Stimulated activated CD4-positive, alpha-beta T cell treated with anti-CD3 and anti-CD28 coated beads, TNF-alpha, amount 100 ng/mL, for 1 hour (primary cell): ENCODE measurements around the gene TEX19.
A peak's percentile ranks its signal among the peaks of the same experiment; 100 is the strongest.
"Not testable (repeated sequence)": the region's sequence is repeated elsewhere in the genome, so short reads cannot be mapped to it uniquely, and the experiment has no call there.

ENCODE experiments used
- DNase-seq, 3 donors: peaks; one replicate each; pipeline ENCODE4 v3.0.0-alpha.2; 2020; ENCODE audit warnings: low read depth in 3 of 3, low spot score in 1 of 3

TEX19 gene

DNA sequence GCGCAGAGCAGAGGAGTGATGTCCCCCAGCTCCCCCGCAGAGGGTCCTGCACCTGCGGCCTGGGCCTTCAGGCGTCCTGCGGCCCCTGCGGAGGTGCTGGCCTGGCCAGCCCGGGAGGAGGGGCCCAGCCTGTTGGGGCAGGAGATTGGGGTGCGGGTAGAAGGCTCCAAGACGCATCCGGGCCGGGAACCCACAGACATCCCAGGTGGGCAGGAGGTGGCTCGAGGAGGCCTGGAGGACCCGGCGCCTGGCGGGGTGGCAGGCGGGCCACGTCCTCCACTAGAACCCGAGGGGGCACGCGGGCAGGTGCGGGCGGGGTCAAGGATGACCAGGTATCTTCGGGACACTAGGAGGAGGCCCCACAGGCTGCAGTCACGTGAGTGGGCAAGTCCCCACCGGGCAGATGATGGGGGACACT is 24.8 kb upstream of the TEX19 start:
- no peak for DNase-seq

DNA sequence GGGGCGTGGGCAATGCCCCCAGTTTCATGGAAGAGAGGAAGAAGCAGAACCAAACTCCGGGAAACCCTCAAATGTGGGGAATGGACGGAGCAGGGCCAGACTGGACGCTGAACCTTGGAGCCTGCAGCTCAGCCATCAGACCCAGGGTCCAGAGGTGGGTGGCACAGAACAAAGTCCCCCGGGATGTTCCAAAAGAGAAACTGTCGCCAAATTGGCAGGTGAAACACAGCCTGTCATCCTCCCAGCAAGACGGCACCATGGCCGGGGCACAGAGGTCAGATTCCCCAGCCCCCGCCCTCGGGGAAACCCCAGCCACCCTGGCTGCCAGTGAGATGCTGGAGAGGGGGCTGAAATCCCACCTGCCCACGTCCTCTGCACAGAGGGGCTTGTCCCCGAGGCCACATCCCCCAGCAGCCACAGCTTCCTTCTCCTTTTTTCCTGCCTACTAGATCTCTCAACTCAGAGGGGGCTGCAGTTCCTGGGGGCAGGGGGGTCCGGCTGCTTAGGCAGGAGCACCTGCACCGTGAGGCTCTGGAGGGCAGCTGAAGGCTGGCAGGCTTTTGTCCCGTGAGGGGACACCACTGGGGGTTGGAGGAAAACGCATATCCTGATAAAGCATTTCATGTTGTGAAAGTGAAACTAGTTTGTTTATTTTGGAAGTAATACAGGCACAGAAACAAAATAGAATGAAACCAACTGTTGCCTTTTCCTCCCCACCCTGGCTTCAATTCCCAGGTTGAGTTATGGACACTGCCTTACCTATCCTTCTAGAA is 24.2 kb upstream of the TEX19 start:
- no peak for DNase-seq

DNA sequence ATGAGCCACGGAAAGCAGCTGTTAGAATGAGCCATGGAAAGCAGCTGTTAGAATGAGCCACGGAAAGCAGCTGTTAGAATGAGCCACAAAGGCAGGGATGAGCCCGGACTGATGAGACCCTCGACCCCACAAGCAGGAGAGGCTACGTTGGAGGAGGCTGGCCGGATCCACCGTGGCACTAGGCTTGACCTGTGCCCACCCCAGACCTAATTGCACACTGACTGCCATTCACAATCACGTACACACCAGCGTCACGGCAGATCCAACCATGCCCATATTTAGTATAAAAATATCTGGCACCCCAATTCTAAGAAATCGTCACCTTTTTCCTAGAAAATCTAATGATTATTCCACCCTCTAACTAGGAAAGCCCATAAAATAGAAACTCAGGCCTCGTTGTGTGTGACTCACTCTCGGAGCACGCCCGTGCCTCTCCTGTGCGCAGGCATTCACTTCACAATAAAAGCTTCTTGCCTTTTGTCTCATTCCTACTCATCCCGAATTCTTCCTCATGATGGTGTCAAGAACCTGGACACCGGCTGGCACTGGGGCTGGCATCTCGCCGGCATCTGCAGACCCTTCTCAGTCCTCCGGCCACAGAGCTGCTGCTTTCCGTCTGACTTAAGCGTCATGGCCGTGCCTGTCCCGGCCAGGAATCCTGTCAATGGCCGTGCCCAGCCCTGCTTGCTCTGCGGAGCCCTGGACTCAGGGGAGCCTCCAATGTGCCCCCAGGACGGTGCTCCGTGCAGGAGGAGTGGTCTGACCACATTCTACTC is 20.0 kb upstream of the TEX19 start:
- DNase-seq = no peak

DNA sequence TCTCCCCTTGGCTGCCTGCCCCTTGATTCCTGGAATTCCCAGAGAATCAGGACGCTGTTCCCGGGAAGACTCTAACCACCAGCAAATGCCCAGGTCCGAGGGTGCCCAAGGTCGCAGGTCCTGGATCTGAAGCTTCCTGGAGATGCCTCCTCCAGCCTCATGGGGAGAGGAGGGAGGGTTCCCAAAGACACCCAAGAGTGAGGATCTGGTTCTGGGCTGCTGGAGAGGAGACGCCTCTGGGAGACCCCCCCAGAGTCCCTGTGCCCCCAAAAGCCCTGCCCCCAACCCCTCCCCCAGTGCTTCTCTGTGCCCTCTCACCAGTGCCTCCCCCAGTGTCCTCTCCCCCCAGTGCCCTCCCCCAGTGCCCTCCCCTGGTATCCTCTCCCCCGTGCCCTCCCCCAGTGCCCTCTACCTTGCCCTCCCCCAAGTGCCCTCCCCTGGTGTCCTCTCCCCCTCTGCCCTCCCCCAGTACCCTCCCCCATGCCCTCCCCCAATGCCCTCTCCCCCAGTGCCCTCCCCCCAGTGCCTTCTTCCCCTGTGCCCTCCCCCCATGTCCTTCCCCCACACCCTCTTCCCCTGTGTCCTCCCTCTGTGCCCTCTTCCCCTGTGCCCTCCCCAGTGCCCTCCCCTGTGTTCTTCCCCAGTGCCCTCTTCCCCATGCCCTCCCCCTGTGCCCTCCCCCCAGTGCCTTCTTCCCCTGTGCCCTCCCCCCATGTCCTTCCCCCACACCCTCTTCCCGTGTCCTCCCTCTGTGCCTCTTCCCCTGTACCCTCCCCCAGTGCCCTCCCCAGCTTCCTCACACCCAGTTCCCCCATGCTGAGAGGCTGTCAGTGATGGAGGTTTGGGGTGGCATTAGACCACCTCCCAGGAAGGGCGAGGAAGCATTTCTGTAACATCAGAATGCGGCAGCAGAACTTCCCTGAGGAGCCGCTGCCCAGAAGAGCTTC is 19.1 kb upstream of the TEX19 start:
- no peak for DNase-seq

DNA sequence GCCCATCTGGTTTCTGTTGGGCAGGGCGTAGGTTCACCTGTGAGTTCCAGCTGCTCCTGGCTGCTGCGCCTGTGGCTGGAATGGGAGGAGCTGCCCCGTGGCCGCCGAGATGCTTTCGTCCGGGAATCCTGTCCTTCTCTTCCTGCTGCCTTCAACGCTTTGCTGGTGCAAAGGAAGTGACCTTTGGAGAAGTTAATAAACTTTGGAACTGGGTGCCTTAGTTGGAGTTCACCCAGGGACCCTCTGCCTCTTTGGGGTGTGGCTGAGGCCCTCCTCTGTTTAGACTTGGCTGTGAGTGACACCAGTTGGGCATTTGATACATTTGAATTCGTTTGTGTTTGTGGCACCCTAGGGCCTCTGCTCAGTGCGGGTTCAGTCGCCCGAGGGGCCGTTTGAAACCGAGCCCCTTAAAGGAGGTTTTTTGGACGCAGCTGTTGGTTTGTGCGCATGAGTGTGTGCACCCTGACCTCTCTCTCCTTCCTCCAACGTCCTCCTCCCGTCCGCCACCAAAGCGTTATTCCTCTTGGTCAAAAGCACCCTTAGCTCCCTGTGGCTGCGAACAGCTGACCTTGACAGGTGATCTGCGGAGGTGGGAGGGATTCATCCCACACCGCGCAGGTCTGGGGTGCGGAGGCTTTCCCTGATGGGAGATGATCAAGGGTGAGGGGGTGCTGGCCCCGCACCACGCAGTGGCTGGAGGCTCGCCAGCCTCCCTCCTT is 16.5 kb upstream of the TEX19 start:
- no peak for DNase-seq

DNA sequence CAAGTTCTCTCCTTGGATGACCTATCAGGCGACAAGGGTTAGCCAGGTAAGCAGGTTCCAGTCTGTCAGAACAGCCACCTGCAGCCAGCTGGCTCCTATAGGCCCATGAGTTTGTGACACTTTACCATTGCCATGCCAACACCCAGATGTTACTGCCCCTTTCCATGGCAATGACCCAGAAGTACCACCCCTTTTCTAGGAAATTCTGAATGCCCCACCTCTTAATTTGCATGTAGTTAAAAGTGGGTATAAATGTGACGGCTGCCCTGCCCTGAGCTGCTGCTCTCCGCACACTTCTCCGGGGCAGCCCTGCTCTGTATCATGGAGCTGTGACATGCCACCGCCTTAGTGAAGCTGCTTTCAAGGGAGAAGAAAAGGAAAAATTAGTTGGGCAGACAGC is 15.5 kb upstream of the TEX19 start:
- DNase-seq = no peak

DNA sequence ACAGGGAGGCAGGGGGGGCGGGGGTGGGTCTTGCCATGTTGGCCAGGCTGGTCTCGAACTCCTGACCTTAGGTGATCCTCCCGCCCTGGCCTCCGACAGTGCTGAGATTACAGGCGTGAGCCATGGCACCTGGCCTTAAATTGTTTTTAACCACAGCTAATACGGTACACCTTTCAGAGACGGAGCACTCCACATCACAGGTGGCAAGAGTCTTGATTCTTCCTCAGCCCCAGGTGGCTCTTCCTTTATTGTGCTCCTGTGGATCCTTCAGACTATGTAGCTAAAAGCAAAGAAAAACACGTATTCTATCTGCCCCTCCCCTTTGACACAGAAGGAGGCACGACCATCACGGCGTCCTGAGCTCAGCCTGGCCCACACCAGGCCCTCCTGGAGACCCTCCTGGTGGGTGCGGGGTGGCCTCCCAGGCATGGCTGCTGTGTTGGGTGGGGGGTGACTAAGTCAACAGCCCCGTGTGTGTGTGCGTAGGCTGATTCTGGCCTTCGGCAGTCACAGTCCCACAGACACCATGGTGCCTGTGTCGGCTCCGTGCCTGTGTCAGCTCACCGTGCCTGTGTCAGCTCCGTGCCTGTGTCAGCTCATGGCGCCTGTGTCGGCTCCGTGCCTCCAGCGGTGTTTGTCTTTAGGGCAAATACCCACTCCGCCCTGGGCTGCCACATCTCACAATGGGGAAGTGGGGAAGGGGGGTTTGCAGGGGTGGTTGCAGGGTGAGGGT is 14.7 kb upstream of the TEX19 start:
- no peak for DNase-seq

DNA sequence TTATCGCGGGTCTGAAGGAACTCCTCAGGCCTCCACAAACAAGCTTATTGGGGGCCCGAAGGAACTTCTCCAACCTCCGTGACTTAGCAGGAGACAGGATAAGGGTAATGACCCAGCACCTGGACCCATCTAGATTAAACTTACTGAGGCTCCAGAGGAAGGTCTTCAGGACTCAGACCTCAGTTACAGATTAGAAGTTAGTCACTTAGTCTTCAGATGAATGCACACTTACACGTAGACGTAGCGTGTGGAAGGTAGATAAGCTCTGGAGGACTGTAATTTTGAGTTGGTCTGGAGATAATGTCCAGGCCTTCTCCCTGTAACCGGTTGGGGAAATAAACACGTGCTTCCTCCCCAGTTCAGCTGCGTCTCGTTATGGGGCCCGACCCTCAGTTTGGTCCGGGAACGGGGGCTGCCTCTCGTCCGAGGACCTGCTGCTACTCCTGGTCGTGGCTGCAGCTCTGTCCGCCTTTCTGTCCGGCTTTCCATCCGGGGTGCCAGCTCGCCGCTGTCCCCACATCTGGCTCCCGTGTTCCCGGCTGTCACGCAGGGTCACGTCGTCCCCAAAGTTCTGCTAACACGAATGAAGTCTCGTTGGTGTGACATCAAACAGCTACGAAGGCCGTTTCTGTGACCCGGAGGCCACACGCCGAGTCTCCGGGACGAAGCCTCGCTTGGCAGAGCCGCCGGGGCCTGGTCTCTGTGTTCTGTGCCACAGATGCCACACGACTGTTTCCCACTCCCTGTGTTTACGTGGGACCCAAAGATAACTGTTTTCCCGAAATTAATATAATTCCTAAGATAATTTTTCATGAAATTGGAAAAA is 13.7 kb upstream of the TEX19 start:
- DNase-seq = no peak

DNA sequence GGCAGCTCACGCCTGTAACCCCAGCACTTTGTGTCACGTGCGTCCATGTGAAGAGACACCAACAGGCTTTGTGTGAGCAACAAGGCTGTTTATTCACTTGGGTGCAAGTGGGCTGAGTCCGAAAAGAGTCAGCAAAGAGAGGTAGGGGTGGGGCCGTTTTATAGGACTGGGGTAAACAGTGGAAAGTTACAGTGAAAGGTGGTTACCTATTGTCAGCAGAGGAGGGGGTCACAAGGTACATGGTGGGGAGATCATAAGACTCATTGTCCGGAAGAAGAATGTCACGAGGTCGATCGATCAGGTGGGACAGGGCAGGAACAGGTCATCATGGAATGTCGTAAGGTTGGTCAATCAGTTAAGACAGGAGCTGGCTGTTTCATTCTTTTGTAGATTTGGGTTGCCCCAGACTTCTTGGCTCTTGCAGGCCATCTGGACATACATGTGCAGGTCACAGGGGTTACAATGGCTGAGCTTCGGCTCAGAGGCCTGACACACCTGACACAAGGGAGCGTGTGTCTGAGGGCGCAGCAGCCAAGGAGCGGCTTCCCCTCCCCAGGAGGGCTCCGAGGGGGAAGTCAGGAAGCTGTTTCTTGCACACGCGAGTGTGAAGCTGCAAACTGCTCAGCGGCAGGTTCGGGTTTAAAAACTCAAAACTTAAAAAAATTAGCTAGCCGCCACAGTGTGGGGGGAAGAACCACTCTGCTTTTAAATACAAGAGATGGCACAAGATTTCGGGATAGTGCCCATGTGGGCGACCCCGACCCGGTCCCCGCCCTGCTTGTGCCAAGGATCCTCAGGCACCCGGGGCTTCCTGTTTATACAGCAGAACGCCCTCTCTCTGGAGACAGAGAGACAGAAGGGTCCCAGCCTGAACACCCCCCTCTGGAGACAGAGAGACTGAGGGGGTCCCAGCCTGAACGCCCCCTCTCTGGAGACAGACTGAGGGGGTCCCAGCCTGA is 12.4 kb upstream of the TEX19 start:
- DNase-seq = no peak

DNA sequence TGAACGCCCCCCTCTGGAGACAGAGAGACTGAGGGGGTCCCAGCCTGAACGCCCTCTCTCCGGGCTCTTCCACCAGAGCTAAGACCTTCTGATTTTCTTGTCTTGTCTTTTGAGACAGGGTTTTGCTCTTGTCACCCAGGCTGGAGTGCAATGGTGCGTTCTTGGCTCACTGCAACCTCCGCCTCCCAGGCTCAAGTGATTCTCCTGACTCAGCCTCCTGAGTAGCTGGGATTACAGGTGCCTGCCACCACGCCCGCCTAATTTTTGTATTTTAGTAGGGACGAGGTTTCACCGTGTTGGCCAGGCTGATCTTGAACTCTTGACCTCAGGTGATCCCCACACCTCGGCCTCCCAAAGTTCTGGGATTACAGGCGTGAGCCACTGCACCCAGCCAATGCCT is 11.1 kb upstream of the TEX19 start:
- not testable (repeated sequence) for DNase-seq

DNA sequence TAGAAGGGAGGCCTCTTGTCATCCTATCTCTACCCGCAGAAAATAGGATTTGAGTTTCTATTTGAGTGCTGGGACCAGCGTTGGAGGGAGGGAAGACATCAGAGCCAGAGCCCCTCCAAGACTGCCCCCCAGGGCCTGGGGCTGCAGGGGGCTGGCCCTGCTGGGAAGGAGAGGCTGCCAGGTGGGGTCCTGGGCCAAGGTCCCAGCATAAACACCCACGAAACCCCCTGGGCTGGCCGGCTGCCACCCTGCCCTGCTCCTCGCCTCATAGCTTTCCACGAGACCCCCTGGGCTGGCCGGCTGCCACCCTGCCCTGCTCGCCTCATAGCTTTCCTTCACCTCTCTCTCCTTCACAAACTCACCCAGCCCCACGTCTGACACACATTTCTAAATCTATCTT is 10.6 kb upstream of the TEX19 start:
- no peak for DNase-seq

DNA sequence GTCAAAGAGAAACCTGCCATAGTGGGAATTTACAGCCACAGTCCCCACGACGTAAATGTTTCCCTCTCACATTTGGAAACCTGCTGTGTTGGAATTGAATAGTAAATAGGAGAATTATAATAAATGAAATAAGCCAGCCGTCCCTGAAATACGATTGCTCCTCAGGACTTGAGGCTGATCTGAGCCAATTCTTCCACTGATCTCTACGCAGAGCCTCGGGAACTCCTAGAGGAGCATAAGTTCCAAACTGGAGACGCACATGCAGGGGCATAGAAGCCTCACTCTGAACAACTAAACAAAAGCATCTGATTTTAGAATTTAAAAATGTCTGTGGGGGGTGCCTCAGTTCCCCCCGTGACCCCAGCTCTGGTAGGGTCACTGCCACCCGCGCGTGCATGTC is 10.2 kb upstream of the TEX19 start:
- no peak for DNase-seq

DNA sequence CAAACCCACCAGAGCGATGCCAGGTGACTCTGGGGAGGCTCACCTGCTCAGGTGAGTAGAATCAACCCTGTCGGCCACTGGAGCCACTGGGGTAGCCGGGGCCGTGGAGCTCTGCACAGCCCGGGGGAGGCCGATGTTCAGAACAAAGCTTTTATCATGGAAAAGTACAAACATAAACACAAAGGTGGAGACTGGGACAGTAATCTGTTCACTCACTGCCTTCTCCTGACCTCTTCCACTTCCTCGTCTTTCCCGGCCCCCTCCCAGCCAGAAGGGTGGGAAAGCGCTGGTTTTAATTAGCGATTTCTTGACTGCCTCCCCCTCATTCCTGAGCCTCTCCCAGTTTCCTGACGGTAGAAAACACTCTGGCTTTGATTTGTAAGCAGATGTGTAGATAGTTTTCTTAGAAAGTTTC is 9.8 kb upstream of the TEX19 start:
- DNase-seq = no peak

DNA sequence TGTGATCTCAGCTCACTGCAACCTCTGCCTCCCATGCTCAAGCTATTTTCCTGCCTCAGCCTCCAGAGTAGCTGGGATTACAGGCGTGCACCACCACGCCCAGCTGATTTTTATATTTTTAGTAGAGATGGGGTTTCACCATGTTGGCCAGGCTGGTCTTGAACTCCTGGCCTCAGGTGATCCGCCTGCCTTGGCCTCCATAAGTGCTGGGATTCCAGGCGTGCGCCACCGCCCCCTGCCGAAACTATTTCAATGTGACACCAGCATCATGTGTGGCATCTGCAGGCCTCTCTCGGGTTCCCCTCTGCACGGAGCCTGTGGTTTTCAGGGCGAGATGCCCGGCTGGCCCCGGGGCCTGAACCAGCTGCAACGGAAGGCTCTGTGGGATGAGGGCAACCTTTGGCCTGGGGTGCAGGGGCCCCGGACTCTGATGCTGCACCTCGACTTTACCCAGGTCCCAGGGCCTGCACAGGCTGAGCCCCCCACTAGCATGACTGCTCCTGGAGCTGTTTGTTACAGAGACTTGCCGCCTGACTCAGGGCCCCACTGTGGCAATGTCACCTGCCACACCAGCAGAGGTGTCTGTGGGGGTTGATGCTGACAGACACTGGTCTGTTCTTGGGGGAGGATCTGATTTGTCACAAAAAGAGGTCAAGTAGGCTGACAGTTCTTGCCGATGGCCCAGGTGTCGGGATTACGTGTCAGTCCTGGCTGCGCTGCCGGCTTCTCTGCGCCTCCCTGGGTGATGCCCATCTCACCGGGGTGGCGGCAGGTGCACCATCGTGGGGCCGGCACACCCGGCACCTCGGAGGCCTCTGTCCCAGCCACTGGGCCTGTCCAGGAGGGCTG is 8.6 kb upstream of the TEX19 start:
- DNase-seq = no peak

DNA sequence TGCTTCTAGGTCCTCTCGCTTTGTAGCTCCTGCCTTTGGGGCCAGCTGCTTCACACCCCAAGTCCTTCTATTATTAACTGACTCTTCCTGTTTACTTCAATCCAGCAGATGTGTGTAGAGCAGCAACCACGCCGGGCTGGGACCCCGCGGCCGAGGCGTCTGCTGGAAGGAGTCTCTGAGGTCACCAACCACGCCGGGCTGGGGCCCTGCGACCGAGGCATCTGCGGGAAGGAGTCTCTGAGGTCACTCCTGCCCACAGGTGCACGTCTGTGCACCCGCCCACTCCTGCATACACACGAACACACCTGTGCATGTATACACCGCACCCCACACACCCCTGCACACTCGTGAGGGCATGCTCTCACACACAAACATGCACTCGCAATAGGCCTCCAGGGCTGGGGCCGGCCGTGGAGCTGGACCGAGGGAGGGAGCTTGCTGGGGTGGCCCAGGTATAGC is 7.8 kb upstream of the TEX19 start:
- no peak for DNase-seq

DNA sequence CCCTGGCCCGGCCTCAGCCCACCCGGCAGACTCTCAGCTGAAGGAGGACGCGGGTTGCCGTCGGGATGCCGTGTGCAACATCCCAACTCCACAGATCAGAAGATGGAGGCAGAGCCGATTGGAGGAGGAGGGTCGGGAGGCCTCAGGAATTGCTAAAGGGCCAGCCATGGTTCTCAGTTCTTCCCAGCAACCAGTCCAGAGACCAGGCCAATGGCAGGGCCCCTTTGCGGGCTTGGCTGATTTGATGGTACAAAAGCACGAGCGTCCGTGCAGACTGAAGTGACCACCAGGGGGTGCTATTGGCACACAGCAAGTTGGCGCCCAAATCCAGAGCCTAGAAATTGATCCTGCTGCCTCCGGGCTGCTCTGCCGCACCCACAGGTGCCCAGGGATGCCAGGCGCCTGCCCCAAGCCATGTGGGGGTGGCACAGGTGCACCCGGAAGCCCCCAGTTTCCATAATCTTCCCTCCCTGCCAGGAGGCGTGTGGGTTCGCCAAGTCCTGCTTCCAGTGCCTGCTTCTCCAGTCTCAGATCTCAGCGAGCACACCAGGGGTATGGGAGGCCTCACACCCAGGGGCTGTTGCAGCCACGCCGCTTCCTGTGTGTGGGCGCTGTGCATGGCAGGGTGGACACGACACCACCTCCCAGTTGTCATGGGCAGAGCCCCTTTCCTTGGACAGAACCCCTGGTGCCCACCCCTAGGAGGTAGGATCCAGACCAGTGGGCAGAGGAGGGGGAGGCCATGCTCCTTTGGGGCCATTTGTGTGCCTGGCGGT is 7.1 kb upstream of the TEX19 start:
- peak; percentile 56 to 67 (median 66) for DNase-seq
